Type B pancreatic cell (in vitro differentiated cells): ENCODE measurements around the gene FXN. TPM values are rescaled to one million over a fixed set of nuclear protein-coding genes. Genes with fewer than 3 reads are reported as not detected.

ENCODE experiments used
- DNase-seq: peaks from one replicate; pipeline ENCODE4 v3.0.0; 2021; ENCODE audit warnings: mixed read lengths; ENCODE audit not compliant: unreplicated experiment; ENCODE audit errors: extremely low spot score
- H3K27ac Mint-ChIP-seq: 2 replicates; pipeline ENCODE4 v1.8.0; 2021; ENCODE audit warnings: mild to moderate bottlenecking, mixed read lengths
- H3K27me3 Mint-ChIP-seq: 2 replicates; pipeline ENCODE4 v1.8.0; 2021; ENCODE audit warnings: mixed read lengths
- H3K36me3 Mint-ChIP-seq: 2 replicates; pipeline ENCODE4 v1.8.0; 2021; ENCODE audit warnings: mixed read lengths
- H3K4me1 Mint-ChIP-seq: one replicate; pipeline ENCODE4 v1.8.0; 2021; ENCODE audit warnings: mixed read lengths; ENCODE audit not compliant: unreplicated experiment
- H3K4me3 Mint-ChIP-seq: 2 replicates; pipeline ENCODE4 v1.8.0; 2021; ENCODE audit warnings: mild to moderate bottlenecking, mixed read lengths
- H3K9me3 Mint-ChIP-seq: 2 replicates; pipeline ENCODE4 v1.8.0; 2021; ENCODE audit warnings: mixed read lengths
- total RNA-seq: library from RNA; stranded (reverse); gene quantifications from 2 replicates; pipeline ENCODE4 v1.2.1, GENCODE V29; 2021; ENCODE audit warnings: low replicate concordance
- TF ChIP-seq, protein P1 (sequence below): fragments of 200-600 bp; sonication (generic); conservative IDR thresholded peaks from 2 replicates; pipeline ENCODE4 v1.5.0; 2021; ENCODE audit warnings: antibody characterized with exemption, mild to moderate bottlenecking

Gene FXN
- total RNA-seq, 1 donor from 2014 or later = 22.0 TPM

- Mint-ChIP-seq H3K4me3 (peak overlapping the region; percentile 95), H3K9me3 (no peaks in the 10 kb centered on the region), H3K36me3 (peaks cover 8% of the 10 kb centered on the region), H3K27ac (peak overlapping the region; percentile 95), H3K4me1 (peaks cover 18% of the 10 kb centered on the region), H3K27me3 (no peaks in the 10 kb centered on the region)
- TF ChIP-seq, protein P1, sequence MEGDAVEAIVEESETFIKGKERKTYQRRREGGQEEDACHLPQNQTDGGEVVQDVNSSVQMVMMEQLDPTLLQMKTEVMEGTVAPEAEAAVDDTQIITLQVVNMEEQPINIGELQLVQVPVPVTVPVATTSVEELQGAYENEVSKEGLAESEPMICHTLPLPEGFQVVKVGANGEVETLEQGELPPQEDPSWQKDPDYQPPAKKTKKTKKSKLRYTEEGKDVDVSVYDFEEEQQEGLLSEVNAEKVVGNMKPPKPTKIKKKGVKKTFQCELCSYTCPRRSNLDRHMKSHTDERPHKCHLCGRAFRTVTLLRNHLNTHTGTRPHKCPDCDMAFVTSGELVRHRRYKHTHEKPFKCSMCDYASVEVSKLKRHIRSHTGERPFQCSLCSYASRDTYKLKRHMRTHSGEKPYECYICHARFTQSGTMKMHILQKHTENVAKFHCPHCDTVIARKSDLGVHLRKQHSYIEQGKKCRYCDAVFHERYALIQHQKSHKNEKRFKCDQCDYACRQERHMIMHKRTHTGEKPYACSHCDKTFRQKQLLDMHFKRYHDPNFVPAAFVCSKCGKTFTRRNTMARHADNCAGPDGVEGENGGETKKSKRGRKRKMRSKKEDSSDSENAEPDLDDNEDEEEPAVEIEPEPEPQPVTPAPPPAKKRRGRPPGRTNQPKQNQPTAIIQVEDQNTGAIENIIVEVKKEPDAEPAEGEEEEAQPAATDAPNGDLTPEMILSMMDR = no peak
- DNase-seq = no peak
These were observed 757 bp downstream of the FXN start for GRCh38 chr9:69036309-69036708.

GRCh38 chr9:69036799-69037198 is 1.2 kb downstream of the FXN start:
- H3K27ac Mint-ChIP-seq = peak overlapping the region; percentile 95
- DNase-seq = no peak
- peak overlapping the region; percentile 95 for H3K4me3 Mint-ChIP-seq
- peaks cover 18% of the 10 kb centered on the region for H3K4me1 Mint-ChIP-seq
- H3K9me3 Mint-ChIP-seq = no peaks in the 10 kb centered on the region
- TF ChIP-seq, protein P1 = no peak
- H3K27me3 Mint-ChIP-seq = no peaks in the 10 kb centered on the region
- peaks cover 9% of the 10 kb centered on the region for H3K36me3 Mint-ChIP-seq

DNA sequence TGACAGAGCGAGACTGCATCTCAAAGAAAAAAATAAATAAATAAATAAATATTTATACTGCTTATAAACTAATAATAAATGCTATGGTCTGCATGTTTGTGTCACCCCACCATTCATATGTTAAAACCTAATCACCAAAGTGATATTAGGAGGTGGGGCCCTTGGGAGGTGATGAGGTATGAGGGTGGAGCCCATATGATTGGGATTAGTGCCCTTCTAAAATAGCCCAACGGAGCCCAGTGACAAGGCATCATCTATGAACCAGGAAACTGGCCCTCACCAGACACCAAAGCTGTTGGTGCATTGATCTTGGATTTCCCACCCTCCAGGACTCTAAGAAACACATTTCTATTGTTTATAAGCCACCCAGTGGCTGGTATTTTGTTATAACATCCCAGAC is 5.1 kb downstream of the FXN start:
- H3K9me3 Mint-ChIP-seq = no peaks in the 10 kb centered on the region
- peaks cover 9% of the 10 kb centered on the region for H3K36me3 Mint-ChIP-seq
- no peaks in the 10 kb centered on the region for H3K27me3 Mint-ChIP-seq
- peaks cover 40% of the 10 kb centered on the region for H3K4me1 Mint-ChIP-seq
- H3K4me3 Mint-ChIP-seq = no peak overlapping the region
- H3K27ac Mint-ChIP-seq = no peak overlapping the region
- TF ChIP-seq, protein P1 = no peak
- no peak for DNase-seq

DNA sequence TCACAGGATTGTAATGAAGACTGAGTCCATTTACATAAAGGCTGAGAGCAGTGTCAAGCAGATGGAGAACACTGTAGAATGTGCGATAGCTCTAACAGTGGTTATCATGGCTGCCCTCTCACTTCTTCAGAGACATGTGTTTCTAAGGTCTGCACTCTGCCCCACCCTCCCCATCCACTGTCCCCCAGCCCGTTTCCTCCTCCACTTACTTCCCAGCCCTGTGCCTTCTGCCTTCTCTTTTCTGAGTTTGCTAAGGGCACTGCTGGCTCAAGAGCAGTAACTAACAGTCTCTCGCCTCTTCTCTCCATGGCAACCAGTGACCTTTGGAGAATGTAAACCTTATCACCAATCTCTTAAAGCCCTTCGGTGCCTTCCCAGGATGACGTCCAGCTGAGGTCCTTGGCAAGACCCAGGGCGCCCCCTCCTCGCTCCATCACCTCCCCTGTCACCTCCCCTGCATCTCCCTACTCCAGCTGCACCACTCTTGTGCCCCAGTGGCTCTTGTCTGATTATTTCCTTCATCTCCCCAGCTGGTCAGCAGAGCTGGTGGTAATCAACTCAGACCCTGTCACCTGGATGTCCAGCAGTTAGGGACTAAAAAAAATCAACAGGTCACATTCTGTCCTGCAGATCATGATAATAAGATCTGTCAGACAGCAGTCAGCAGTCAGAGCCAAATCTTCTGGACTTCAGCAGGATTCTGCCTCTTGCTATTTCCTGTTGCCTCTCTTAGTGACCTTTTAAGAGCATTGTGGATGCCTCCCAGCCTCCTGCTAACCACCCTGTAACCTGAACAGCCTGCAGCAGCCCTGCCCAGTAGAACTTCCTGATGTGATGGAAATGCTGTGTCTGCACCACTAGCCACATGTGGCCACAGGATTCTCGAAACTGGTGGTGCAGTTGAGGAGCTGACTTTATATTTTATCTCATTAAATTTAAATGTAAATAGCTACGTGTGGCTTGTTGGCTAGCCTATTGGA is 9.0 kb downstream of the FXN start:
- Mint-ChIP-seq H3K36me3 (peaks cover 16% of the 10 kb centered on the region), H3K9me3 (no peaks in the 10 kb centered on the region), H3K27ac (peak overlapping the region; percentile 77), H3K4me1 (peaks cover 36% of the 10 kb centered on the region), H3K27me3 (no peaks in the 10 kb centered on the region), H3K4me3 (peak overlapping the region; percentile 55)
- DNase-seq = no peak
- TF ChIP-seq, protein P1 = no peak

- Mint-ChIP-seq H3K27me3 (no peaks in the 10 kb centered on the region), H3K9me3 (no peaks in the 10 kb centered on the region), H3K4me3 (no peak overlapping the region), H3K36me3 (peaks cover 17% of the 10 kb centered on the region), H3K27ac (no peak overlapping the region), H3K4me1 (peaks cover 36% of the 10 kb centered on the region)
- TF ChIP-seq, protein P1 = no peak
- no peak for DNase-seq
These were observed 10.3 kb downstream of the FXN start for GRCh38 chr9:69045821-69046220.
